Tibial nerve (tissue), 4 donors: ENCODE measurements around the gene FAM110D. TPM values are rescaled to one million over a fixed set of nuclear protein-coding genes. Genes with fewer than 3 reads are reported as not detected.

Experiments used
- DNase-seq, 2 donors: peaks; one replicate each; pipeline ENCODE4 v3.0.0-alpha.2; 2019; ENCODE audit warnings: low spot score in 2 of 2
- H3K27ac ChIP-seq, 4 donors: fragments of 200-600 bp; sonication (generic) in 3 of 4; one replicate each; pipeline ENCODE4 v1.5.1; 2017 to 2019; ENCODE audit warnings: mild to moderate bottlenecking in 1 of 4
- H3K27me3 ChIP-seq, 2 donors: fragments of 200-600 bp; sonication (generic) in 1 of 2; one replicate each; pipeline versions ENCODE4 v1.5.1 to v1.6.0; 2017 to 2019
- H3K36me3 ChIP-seq, 3 donors: fragments of 200-600 bp; sonication (generic); one replicate each; pipeline ENCODE4 v1.5.1; 2018 to 2019
- H3K4me1 ChIP-seq, 4 donors: fragments of 200-600 bp; sonication (generic) in 3 of 4; one replicate each; pipeline ENCODE4 v1.5.1; 2017 to 2019
- H3K4me3 ChIP-seq, 4 donors: fragments of 200-600 bp; sonication (generic) in 3 of 4; one replicate each; pipeline ENCODE4 v1.5.1; 2017 to 2019; ENCODE audit warnings: mild to moderate bottlenecking in 1 of 4, moderate library complexity in 1 of 4
- H3K9me3 ChIP-seq, 4 donors: fragments of 200-600 bp; sonication (generic) in 3 of 4; one replicate each; pipeline ENCODE4 v1.5.1; 2017 to 2019
- CTCF ChIP-seq, 5 experiments: fragments of 200-600 bp in 3 of 5; fragments of 450-650 bp in 2 of 5; sonication (generic) in 3 of 5; IDR thresholded peaks; one replicate each; pipeline ENCODE4 v1.5.1; 2016 to 2019; ENCODE audit warnings: antibody characterized with exemption in 5 of 5, mild to moderate bottlenecking in 3 of 5, moderate library complexity in 2 of 5
- EP300 ChIP-seq, 2 donors: sonication (generic); formaldehyde crosslinking; IDR thresholded peaks; one replicate each; pipeline ENCODE4 v1.6.1; 2017; ENCODE audit warnings: antibody characterized with exemption in 2 of 2, mild to moderate bottlenecking in 1 of 2
- POLR2A ChIP-seq, 2 donors: fragments of 450-650 bp; IDR thresholded peaks; one replicate each; pipeline ENCODE4 v1.6.1; 2017; ENCODE audit warnings: antibody characterized with exemption in 2 of 2, mild to moderate bottlenecking in 2 of 2, moderate library complexity in 2 of 2
- WGBS, 2 donors: methylation state at CpG; one replicate each; pipeline ENCODE4 v1.1.5; 2018; 5-methylcytosine and 5-hydroxymethylcytosine counted together
- total RNA-seq, 4 donors: library from RNA; depleted of rRNA; stranded (reverse); fragments of >200 nt; gene quantifications; one replicate each; pipeline ENCODE4 v1.1.0, GENCODE V29; 2016

FAM110D gene
- total RNA-seq, 4 donors from 2014 or later, result 11.9 to 22.7 (median 14.2) TPM

- Histone ChIP-seq H3K27ac (no peak overlapping the region), H3K36me3 (no peaks in the 10 kb centered on the region), H3K4me3 (no peak overlapping the region), H3K9me3 (no peaks in the 10 kb centered on the region), H3K4me1 (no peaks in the 10 kb centered on the region), H3K27me3 (peaks cover 0 to 4% of the 10 kb centered on the region in 2 donors)
- no peak for TF ChIP-seq EP300 (IDR thresholded peaks at IDR 0.05)
- no peak for TF ChIP-seq CTCF (IDR thresholded peaks at IDR 0.05)
- TF ChIP-seq POLR2A (IDR thresholded peaks at IDR 0.05), result no peak
- 82 to 86% methylated on average over 3 of the region's 3 CpGs for WGBS, 2 donors
- DNase-seq, result no peak
Observed at GRCh38 chr1:26195805-26196204, 36.9 kb downstream of the FAM110D start.

GRCh38 chr1:26197301-26197700 is 38.4 kb downstream of the FAM110D start:
- DNase-seq, result no peak
- 83 to 90% methylated on average over 3 of the region's 3 CpGs for WGBS, 2 donors
- Histone ChIP-seq H3K27ac (no peak overlapping the region), H3K4me3 (no peak overlapping the region), H3K4me1 (peaks cover 0 to 6% (median 0%) of the 10 kb centered on the region in 4 donors), H3K9me3 (no peaks in the 10 kb centered on the region), H3K27me3 (peaks cover 0 to 4% of the 10 kb centered on the region in 2 donors), H3K36me3 (no peaks in the 10 kb centered on the region)
- TF ChIP-seq EP300 (IDR thresholded peaks at IDR 0.05) (no peak), POLR2A (IDR thresholded peaks at IDR 0.05) (no peak), CTCF (IDR thresholded peaks at IDR 0.05) (no peak)

GRCh38 chr1:26197813-26198212 is 38.9 kb downstream of the FAM110D start:
- H3K36me3 ChIP-seq, result no peaks in the 10 kb centered on the region
- 77 to 81% methylated on average over 11 of the region's 11 CpGs for WGBS, 2 donors
- no peak overlapping the region for H3K4me3 ChIP-seq
- H3K27me3 ChIP-seq, result peaks cover 0 to 4% of the 10 kb centered on the region in 2 donors
- TF ChIP-seq POLR2A (IDR thresholded peaks at IDR 0.05) (no peak), CTCF (IDR thresholded peaks at IDR 0.05) (no peak), EP300 (IDR thresholded peaks at IDR 0.05) (no peak)
- peaks cover 0 to 6% (median 0%) of the 10 kb centered on the region in 4 donors for H3K4me1 ChIP-seq
- no peak for DNase-seq
- no peak overlapping the region for H3K27ac ChIP-seq
- H3K9me3 ChIP-seq, result no peaks in the 10 kb centered on the region

DNA sequence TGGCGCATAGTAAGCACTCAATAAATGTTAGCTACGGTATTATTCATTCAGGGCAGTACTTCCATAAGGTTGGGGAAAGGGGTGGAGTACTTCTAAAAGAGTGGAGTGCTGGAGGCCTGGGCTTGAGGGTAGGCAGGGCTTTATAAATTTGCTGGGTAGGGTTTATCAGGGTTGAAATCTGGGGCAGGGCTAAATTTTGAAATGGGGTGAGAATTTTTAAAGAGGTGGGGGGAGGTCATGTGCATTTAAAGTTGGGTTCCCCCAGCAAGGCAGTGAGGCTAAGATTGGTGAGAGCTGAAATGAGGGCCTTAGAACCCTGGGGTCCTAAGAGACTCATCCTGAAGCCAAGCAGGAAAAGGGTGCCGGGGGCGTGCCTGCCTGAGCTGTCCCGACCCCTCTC is 41.5 kb downstream of the FAM110D start:
- H3K4me3 ChIP-seq, result no peak overlapping the region
- no peak for DNase-seq
- no peak for TF ChIP-seq POLR2A (IDR thresholded peaks at IDR 0.05)
- WGBS, 2 donors, result 83 to 86% methylated on average over 5 of the region's 5 CpGs
- no peak overlapping the region for H3K27ac ChIP-seq
- H3K9me3 ChIP-seq, result no peaks in the 10 kb centered on the region
- H3K27me3 ChIP-seq, result peaks cover 0 to 4% of the 10 kb centered on the region in 2 donors
- H3K36me3 ChIP-seq, result no peaks in the 10 kb centered on the region
- H3K4me1 ChIP-seq, result peaks cover 0 to 6% (median 0%) of the 10 kb centered on the region in 4 donors

DNA sequence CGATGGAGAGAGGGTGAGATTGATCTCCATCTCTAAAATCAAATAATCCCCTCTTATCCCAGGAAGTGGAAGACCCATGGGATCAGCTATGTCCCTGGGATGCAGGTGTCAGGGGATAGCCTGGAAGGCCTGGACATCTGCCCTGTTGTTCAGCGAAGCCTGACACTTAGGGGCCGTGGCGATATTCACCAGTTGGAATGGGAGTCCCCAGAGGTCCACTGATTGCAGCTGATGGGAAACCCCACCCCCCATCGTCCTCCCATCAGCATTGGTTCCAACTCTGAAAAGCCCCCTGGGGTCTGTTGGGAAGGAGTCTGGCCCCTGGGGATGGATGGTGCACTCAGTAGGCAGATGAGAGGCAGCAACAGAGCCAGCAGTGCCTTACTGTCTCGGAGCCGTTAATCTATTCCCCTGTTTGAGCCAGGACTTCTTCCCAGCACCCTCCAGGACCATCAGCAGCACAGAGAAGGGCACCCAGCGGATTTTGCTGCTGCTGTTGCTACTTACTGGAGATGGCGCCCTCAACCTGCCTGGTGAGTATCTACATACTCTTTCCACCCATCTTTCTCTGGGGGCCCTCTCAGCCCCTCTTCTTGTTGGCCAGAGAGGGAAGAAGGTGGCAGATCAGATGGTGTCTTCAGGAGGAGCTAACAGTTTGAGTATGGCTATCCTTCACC is 44.9 kb downstream of the FAM110D start:
- H3K4me1 ChIP-seq, result peaks cover 0 to 6% (median 0%) of the 10 kb centered on the region in 4 donors
- WGBS, 2 donors, result 66% methylated on average over 9 of the region's 9 CpGs
- no peaks in the 10 kb centered on the region for H3K9me3 ChIP-seq
- H3K27me3 ChIP-seq, result no peaks in the 10 kb centered on the region
- H3K4me3 ChIP-seq, result no peak overlapping the region
- no peak for DNase-seq
- no peaks in the 10 kb centered on the region for H3K36me3 ChIP-seq
- TF ChIP-seq EP300 (IDR thresholded peaks at IDR 0.05), result no peak
- TF ChIP-seq CTCF (IDR thresholded peaks at IDR 0.05), result no peak
- no peak for TF ChIP-seq POLR2A (IDR thresholded peaks at IDR 0.05)
- no peak overlapping the region for H3K27ac ChIP-seq
